ENCODE measurements around the gene GID8. TPM values are rescaled to one million over a fixed set of nuclear protein-coding genes. Genes with fewer than 3 reads are reported as not detected.

Gene GID8
- total RNA-seq, 4 donors from 2014 or later = 16.4 to 48.6 (median 40.0) TPM

DNA sequence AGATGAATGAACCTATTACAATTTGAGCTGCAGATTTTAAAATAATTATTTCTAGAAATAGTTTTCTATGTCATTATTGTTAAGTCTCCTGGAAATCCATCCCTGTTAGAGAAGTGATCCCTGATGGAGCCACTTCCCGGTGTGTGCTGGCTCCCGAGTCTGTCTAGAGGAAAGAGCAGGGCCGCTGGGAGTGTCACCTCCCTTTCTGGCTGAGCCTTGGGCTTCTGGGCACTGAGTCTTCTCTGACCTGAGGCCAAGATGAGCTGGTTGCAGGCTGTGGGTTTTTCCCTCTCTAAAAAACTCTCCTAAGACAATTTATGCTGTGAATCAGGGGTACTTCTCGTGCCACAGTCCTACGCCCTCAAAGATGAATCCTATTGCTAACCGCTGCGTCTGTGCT lies 47.5 kb upstream of the GID8 start:
- no peaks in the 10 kb centered on the region for H3K36me3 ChIP-seq
- intact Hi-C loops (cut with DNase I; ENCODE audit: low total_unique reads) = no loop called here

GRCh38 chr20:62891111-62891510 lies 46.8 kb upstream of the GID8 start:
- intact Hi-C loops (cut with DNase I; ENCODE audit: low total_unique reads) = no loop called here
- no peak for DNase-seq
- Histone ChIP-seq H3K27me3 (no peaks in the 10 kb centered on the region), H3K4me1 (no peaks in the 10 kb centered on the region), H3K36me3 (no peaks in the 10 kb centered on the region), H3K4me3 (no peak overlapping the region), H3K27ac (no peak overlapping the region), H3K9me3 (no peaks in the 10 kb centered on the region)
- no peak for TF ChIP-seq POLR2A (IDR thresholded peaks at IDR 0.05)
- TF ChIP-seq, protein P1, sequence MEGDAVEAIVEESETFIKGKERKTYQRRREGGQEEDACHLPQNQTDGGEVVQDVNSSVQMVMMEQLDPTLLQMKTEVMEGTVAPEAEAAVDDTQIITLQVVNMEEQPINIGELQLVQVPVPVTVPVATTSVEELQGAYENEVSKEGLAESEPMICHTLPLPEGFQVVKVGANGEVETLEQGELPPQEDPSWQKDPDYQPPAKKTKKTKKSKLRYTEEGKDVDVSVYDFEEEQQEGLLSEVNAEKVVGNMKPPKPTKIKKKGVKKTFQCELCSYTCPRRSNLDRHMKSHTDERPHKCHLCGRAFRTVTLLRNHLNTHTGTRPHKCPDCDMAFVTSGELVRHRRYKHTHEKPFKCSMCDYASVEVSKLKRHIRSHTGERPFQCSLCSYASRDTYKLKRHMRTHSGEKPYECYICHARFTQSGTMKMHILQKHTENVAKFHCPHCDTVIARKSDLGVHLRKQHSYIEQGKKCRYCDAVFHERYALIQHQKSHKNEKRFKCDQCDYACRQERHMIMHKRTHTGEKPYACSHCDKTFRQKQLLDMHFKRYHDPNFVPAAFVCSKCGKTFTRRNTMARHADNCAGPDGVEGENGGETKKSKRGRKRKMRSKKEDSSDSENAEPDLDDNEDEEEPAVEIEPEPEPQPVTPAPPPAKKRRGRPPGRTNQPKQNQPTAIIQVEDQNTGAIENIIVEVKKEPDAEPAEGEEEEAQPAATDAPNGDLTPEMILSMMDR (IDR thresholded peaks at IDR 0.05) = no peak

More for the DNA sequence above, 47.5 kb upstream of the GID8 start:
- DNase-seq = no peak
- H3K27ac ChIP-seq = no peak overlapping the region
- H3K4me3 ChIP-seq = no peak overlapping the region
- H3K4me1 ChIP-seq = no peaks in the 10 kb centered on the region
- TF ChIP-seq POLR2A (IDR thresholded peaks at IDR 0.05) = no peak
- TF ChIP-seq, protein P1 (IDR thresholded peaks at IDR 0.05) = no peak
- no peaks in the 10 kb centered on the region for H3K9me3 ChIP-seq
- H3K27me3 ChIP-seq = no peaks in the 10 kb centered on the region

- intact Hi-C loops (cut with DNase I; ENCODE audit: low total_unique reads) = no loop called here
Measured at GRCh38 chr20:62892348-62893304, 45.3 kb upstream of the GID8 start.

DNA sequence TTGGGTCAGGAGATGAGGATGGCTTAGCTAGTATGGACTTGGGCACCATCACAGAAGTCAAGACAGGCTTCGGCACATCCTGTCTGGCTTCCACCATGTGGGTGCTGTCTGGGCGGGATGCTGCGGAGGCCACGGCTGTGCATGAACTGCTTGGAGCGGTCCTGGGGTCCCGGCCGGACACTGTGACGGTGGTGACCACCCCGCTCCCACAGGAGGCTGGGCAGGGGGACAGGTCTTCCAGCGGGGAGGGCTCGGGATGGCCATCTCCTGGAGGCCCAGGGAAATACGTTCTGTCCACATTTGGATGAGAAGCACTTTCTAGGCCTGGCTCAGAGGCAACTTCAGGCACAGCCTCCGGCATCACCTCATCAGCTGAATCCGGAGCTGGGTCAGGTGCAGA lies 44.2 kb upstream of the GID8 start:
- DNase-seq = no peak
- H3K27ac ChIP-seq = no peak overlapping the region
- TF ChIP-seq POLR2A (IDR thresholded peaks at IDR 0.05) = no peak
- TF ChIP-seq, protein P1 (IDR thresholded peaks at IDR 0.05) = no peak
- H3K36me3 ChIP-seq = no peaks in the 10 kb centered on the region
- no peaks in the 10 kb centered on the region for H3K27me3 ChIP-seq
- H3K4me3 ChIP-seq = no peak overlapping the region
- H3K9me3 ChIP-seq = no peaks in the 10 kb centered on the region
- intact Hi-C loops (cut with DNase I; ENCODE audit: low total_unique reads) = no loop called here
- H3K4me1 ChIP-seq = no peaks in the 10 kb centered on the region

More at GRCh38 chr20:62892348-62893304, 45.3 kb upstream of the GID8 start:
- Histone ChIP-seq H3K9me3 (no peaks in the 10 kb centered on the region), H3K4me1 (no peaks in the 10 kb centered on the region), H3K27me3 (no peaks in the 10 kb centered on the region), H3K4me3 (no peak overlapping the region), H3K36me3 (no peaks in the 10 kb centered on the region), H3K27ac (no peak overlapping the region)
- TF ChIP-seq POLR2A (IDR thresholded peaks at IDR 0.05) = no peak
- TF ChIP-seq, protein P1 (IDR thresholded peaks at IDR 0.05) = no peak
- no peak for DNase-seq

- Histone ChIP-seq H3K27me3 (no peaks in the 10 kb centered on the region), H3K4me1 (no peaks in the 10 kb centered on the region), H3K9me3 (no peaks in the 10 kb centered on the region), H3K27ac (no peak overlapping the region), H3K36me3 (no peaks in the 10 kb centered on the region), H3K4me3 (no peak overlapping the region)
- no peak for DNase-seq
- intact Hi-C loops (cut with DNase I; ENCODE audit: low total_unique reads) = no loop called here
- TF ChIP-seq, protein P1 (IDR thresholded peaks at IDR 0.05) = no peak
- no peak for TF ChIP-seq POLR2A (IDR thresholded peaks at IDR 0.05)
Measured at GRCh38 chr20:62894261-62894660, 43.7 kb upstream of the GID8 start.

All from uterus (tissue), 4 donors.